HUES64 (cell line): ENCODE measurements around the gene LRBA.

Experiments
- H3K27ac ChIP-seq: 2 replicates; pipeline ENCODE4 v1.7.0; 2013; ENCODE audit warnings: low read depth, low read length, inconsistent platforms
- H3K27me3 ChIP-seq: 2 replicates; pipeline ENCODE4 v1.6.1; 2013; ENCODE audit warnings: mild to moderate bottlenecking, low read length; ENCODE audit not compliant: insufficient read depth
- H3K36me3 ChIP-seq: 2 replicates; pipeline ENCODE4 v1.6.1; 2013; ENCODE audit warnings: mild to moderate bottlenecking, low read length; ENCODE audit not compliant: insufficient read depth
- H3K4me1 ChIP-seq: 2 replicates; pipeline ENCODE4 v1.6.1; 2013; ENCODE audit warnings: mild to moderate bottlenecking, low read length, moderate library complexity; ENCODE audit not compliant: insufficient read depth
- H3K4me3 ChIP-seq: 2 replicates; pipeline ENCODE4 v1.5.1; 2013; ENCODE audit warnings: mild to moderate bottlenecking, low read length, moderate library complexity
- H3K9ac ChIP-seq: 2 replicates; pipeline ENCODE4 v1.6.1; 2013; ENCODE audit warnings: mild to moderate bottlenecking, low read depth, low read length
- H3K9me3 ChIP-seq: 2 replicates; pipeline ENCODE4 v1.6.1; 2013; ENCODE audit warnings: low read depth, low read length; ENCODE audit not compliant: insufficient read depth
- WGBS: fragments of 150-250, 120-280 bp; methylation state at CpG from one replicate; pipeline ENCODE4 v1.1.7; 2013; ENCODE audit warnings: missing lambda C conversion rate; 5-methylcytosine and 5-hydroxymethylcytosine counted together

LRBA gene

GRCh38 chr4:150695162-150695561 is 319.9 kb downstream of the LRBA start:
- Histone ChIP-seq H3K27ac (no peak overlapping the region), H3K9me3 (no peaks in the 10 kb centered on the region), H3K36me3 (no peaks in the 10 kb centered on the region), H3K4me3 (no peak overlapping the region), H3K9ac (no peak overlapping the region), H3K4me1 (peaks cover 13% of the 10 kb centered on the region; the same call in 1 of the 2 replicates), H3K27me3 (no peaks in the 10 kb centered on the region)
- WGBS = 81% methylated on average over 2 of the region's 2 CpGs

- H3K4me3 ChIP-seq = no peak overlapping the region
- no peak overlapping the region for H3K9ac ChIP-seq
- H3K4me1 ChIP-seq = peaks cover 13% of the 10 kb centered on the region; the same call in 1 of the 2 replicates
- H3K27me3 ChIP-seq = no peaks in the 10 kb centered on the region
- no peak overlapping the region for H3K27ac ChIP-seq
- 20% methylated on average over 1 of the region's 2 CpGs for WGBS
- H3K9me3 ChIP-seq = no peaks in the 10 kb centered on the region
- no peaks in the 10 kb centered on the region for H3K36me3 ChIP-seq
These were observed 320.6 kb downstream of the LRBA start for GRCh38 chr4:150694438-150694837.

GRCh38 chr4:150683775-150684350 is 331.2 kb downstream of the LRBA start:
- Histone ChIP-seq H3K36me3 (no peaks in the 10 kb centered on the region; the same call in 1 of the 2 replicates), H3K9ac (no peak overlapping the region), H3K9me3 (no peaks in the 10 kb centered on the region), H3K27ac (no peak overlapping the region), H3K4me3 (no peak overlapping the region), H3K4me1 (peaks cover 12% of the 10 kb centered on the region), H3K27me3 (no peaks in the 10 kb centered on the region)
- WGBS = 69% methylated on average over 2 of the region's 2 CpGs

- no peaks in the 10 kb centered on the region for H3K9me3 ChIP-seq
- H3K27me3 ChIP-seq = no peaks in the 10 kb centered on the region
- H3K27ac ChIP-seq = no peak overlapping the region
- H3K4me3 ChIP-seq = no peak overlapping the region
- peaks cover 12% of the 10 kb centered on the region for H3K4me1 ChIP-seq
- 86% methylated on average over 1 of the region's 1 CpG for whole genome bisulfite sequencing
- H3K9ac ChIP-seq = no peak overlapping the region
- no peaks in the 10 kb centered on the region; the same call in 1 of the 2 replicates for H3K36me3 ChIP-seq
These were observed 333.0 kb downstream of the LRBA start for GRCh38 chr4:150682126-150682525.

- Histone ChIP-seq H3K4me3 (no peak overlapping the region), H3K27ac (no peak overlapping the region), H3K9me3 (no peaks in the 10 kb centered on the region), H3K4me1 (peaks cover 12% of the 10 kb centered on the region), H3K9ac (no peak overlapping the region), H3K36me3 (no peaks in the 10 kb centered on the region; the same call in 1 of the 2 replicates), H3K27me3 (no peaks in the 10 kb centered on the region)
These were observed 334.0 kb downstream of the LRBA start for GRCh38 chr4:150681063-150681462.

- H3K4me1 ChIP-seq = peaks cover 12% of the 10 kb centered on the region
- no peaks in the 10 kb centered on the region for H3K9me3 ChIP-seq
- no peak overlapping the region for H3K9ac ChIP-seq
- no peaks in the 10 kb centered on the region; the same call in 1 of the 2 replicates for H3K36me3 ChIP-seq
- no peak overlapping the region for H3K27ac ChIP-seq
- no peaks in the 10 kb centered on the region for H3K27me3 ChIP-seq
- no peak overlapping the region for H3K4me3 ChIP-seq
- WGBS = 93% methylated on average over 4 of the region's 5 CpGs
These were observed 334.4 kb downstream of the LRBA start for GRCh38 chr4:150680651-150681050.

GRCh38 chr4:150679765-150680343 is 335.2 kb downstream of the LRBA start:
- WGBS = 93% methylated on average over 2 of the region's 3 CpGs
- Histone ChIP-seq H3K9me3 (no peaks in the 10 kb centered on the region), H3K27me3 (no peaks in the 10 kb centered on the region), H3K36me3 (no peaks in the 10 kb centered on the region; the same call in 1 of the 2 replicates), H3K4me3 (no peak overlapping the region), H3K27ac (no peak overlapping the region), H3K9ac (no peak overlapping the region), H3K4me1 (peaks cover 10% of the 10 kb centered on the region)

- Histone ChIP-seq H3K36me3 (no peaks in the 10 kb centered on the region; the same call in 1 of the 2 replicates), H3K4me1 (peaks cover 4% of the 10 kb centered on the region), H3K4me3 (no peak overlapping the region), H3K27me3 (no peaks in the 10 kb centered on the region), H3K27ac (no peak overlapping the region), H3K9ac (no peak overlapping the region), H3K9me3 (no peaks in the 10 kb centered on the region)
- WGBS = 93% methylated on average over 4 of the region's 5 CpGs
These were observed 335.9 kb downstream of the LRBA start for GRCh38 chr4:150679018-150679764.

- Histone ChIP-seq H3K27me3 (no peaks in the 10 kb centered on the region), H3K27ac (no peak overlapping the region), H3K9ac (no peak overlapping the region), H3K9me3 (no peaks in the 10 kb centered on the region), H3K4me1 (peaks cover 4% of the 10 kb centered on the region; the same call in 1 of the 2 replicates), H3K36me3 (no peaks in the 10 kb centered on the region), H3K4me3 (no peak overlapping the region)
- WGBS = no CpG with 5 or more reads among the region's 2 CpGs
These were observed 341.3 kb downstream of the LRBA start for GRCh38 chr4:150673793-150674192.

- Histone ChIP-seq H3K36me3 (no peaks in the 10 kb centered on the region), H3K27me3 (no peaks in the 10 kb centered on the region), H3K4me3 (no peak overlapping the region), H3K9ac (no peak overlapping the region), H3K27ac (no peak overlapping the region), H3K9me3 (no peaks in the 10 kb centered on the region), H3K4me1 (peaks cover 4% of the 10 kb centered on the region; the same call in 1 of the 2 replicates)
- WGBS = 82% methylated on average over 2 of the region's 2 CpGs
These were observed 346.3 kb downstream of the LRBA start for GRCh38 chr4:150668824-150669223.

- no peaks in the 10 kb centered on the region for H3K36me3 ChIP-seq
- H3K9ac ChIP-seq = no peak overlapping the region
- no peak overlapping the region for H3K27ac ChIP-seq
- no peak overlapping the region for H3K4me3 ChIP-seq
- WGBS = 81% methylated on average over 2 of the region's 2 CpGs
- no peaks in the 10 kb centered on the region for H3K27me3 ChIP-seq
- no peaks in the 10 kb centered on the region for H3K9me3 ChIP-seq
- no peaks in the 10 kb centered on the region; the same call in none of the 2 replicates for H3K4me1 ChIP-seq
These were observed 350.1 kb downstream of the LRBA start for GRCh38 chr4:150664935-150665334.
